ENCODE data around the gene NTNG2.

NTNG2 gene

DNA sequence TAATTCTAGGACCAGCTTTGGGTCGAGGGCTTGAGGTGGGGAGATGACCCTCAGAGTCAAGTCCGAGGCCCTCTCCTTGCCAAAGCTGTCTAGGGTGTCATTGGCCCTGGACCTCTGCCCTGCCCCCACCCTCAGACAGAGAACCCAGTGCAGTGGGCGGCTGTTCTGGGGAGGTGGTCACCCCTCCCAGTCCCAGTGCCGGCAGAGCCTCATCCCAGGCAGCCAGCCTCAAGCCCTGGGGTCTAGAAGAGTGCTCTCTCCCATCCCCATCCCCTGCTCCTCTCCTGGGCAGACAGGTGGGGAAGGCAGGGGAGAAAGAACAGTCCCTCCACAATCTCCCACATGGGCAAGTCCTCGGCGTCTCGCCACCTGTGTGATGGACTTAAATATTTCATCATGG is 7.0 kb downstream of the NTNG2 start:
- no peak for DNase-seq (ENCODE audit: low read depth)
- no peak for TF ChIP-seq CTCF (IDR thresholded peaks at IDR 0.05; ENCODE audit: insufficient read depth, low read depth, low read length, missing control alignments)
- no peak overlapping the region for H3K4me3 ChIP-seq (ENCODE audit: low read length)

DNA sequence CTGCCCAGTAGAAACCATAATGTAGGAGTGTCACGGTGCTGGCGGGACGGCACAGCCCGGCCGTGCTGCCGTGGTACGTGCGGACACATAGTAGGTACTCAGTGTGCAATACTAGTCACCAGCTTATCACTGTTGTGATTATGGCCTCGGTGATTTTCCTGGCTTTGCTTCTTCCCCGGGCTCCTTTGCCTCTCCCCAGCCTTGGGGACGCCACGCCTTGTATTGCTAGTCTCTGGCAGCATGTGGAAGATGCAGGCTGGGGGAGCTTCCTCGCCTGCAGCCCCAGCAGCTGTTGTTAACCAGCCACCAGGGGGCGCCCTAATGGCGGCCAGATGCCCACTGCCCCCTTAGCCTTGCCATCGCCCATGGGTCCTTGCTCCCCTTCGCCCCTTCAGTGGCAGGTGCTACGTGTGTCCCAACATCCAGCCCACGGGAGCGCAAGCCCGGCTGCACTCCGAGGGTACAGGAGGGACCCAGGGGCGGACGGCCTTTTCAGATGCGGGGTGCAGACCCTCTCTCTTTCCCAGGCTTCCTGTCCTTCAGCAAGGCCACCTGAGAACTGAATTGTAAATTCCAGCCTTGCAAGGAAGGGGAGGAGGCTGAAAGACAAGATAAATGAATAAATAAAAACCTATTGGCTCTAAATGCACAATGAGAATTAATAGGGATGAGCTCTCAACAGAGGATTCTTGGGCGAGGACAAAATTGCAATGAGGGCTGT is 8.0 kb downstream of the NTNG2 start:
- peak; percentile 59 for DNase-seq (ENCODE audit: low read depth)
- TF ChIP-seq CTCF (IDR thresholded peaks at IDR 0.05; ENCODE audit: insufficient read depth, low read depth, low read length, missing control alignments), result peak; percentile 73

DNA sequence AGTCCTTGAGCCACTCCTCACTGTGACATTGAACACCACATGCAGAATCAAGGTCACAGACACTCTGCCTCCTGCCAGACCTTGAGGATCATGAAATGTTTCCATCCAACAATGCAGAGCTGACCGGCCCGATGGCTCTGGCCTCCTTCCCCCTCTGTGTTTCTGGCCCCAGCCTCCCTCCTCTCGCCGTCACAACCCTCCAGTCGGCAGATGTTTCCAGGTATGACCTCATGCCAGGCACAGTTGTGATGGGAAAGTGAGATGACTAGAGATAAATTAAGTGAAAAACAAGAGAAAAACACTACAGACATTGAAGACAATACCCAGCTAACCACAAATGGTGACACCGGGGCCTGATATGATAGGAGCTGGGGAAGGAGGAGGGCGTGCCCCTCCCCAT is 9.8 kb downstream of the NTNG2 start:
- H3K4me3 ChIP-seq (ENCODE audit: low read length), result no peak overlapping the region
- TF ChIP-seq CTCF (IDR thresholded peaks at IDR 0.05; ENCODE audit: insufficient read depth, low read depth, low read length, missing control alignments), result no peak
- DNase-seq (ENCODE audit: low read depth), result no peak

More for the DNA sequence above, 8.0 kb downstream of the NTNG2 start:
- H3K4me3 ChIP-seq (ENCODE audit: low read length), result no peak overlapping the region

- DNase-seq (ENCODE audit: low read depth), result no peak
- no peak overlapping the region for H3K4me3 ChIP-seq (ENCODE audit: low read length)
- TF ChIP-seq CTCF (IDR thresholded peaks at IDR 0.05; ENCODE audit: insufficient read depth, low read depth, low read length, missing control alignments), result no peak
Observed at GRCh38 chr9:132172185-132172584, 10.3 kb downstream of the NTNG2 start.

DNA sequence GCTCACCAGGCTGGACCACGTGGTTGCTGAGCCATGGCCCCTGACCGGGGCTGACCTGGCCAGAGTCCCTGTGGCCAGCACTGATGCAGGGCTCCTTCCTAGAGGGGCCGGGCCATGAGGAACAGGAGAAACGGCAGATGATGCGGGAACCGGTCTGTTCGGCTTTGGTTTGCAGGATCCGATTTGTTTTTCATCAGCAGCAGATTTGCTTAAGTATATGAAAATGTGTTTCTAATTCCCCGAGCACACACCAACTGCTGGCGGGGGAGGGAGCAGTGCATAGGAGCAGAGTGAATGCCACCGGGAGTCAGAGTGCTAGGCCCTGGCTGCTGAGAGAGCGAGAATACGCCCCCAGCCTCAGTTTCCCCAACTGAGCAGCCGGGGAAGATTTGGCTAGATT is 13.6 kb downstream of the NTNG2 start:
- no peak for DNase-seq (ENCODE audit: low read depth)
- no peak for TF ChIP-seq CTCF (IDR thresholded peaks at IDR 0.05; ENCODE audit: insufficient read depth, low read depth, low read length, missing control alignments)
- no peak overlapping the region for H3K4me3 ChIP-seq (ENCODE audit: low read length)

DNA sequence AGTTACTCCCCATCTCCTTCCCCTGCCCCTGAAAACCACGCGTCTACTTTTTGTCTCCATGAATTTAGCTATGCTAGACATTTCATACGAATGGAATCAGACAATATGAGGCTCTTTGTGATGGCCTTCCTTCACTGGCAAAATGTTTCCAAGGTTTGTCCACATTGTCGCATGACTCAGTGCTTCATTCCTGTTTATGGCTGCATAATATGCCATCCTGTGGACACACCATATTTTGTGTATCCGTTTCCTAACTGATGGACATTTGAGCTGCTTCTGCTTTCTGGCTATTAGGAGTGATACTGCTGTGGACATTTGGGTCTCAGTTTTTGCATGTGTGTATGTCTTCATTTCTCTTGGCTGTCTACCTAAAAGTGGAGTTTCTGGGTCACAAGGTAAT is 14.5 kb downstream of the NTNG2 start:
- H3K4me3 ChIP-seq (ENCODE audit: low read length), result no peak overlapping the region
- no peak for TF ChIP-seq CTCF (IDR thresholded peaks at IDR 0.05; ENCODE audit: insufficient read depth, low read depth, low read length, missing control alignments)
- DNase-seq (ENCODE audit: low read depth), result no peak

GRCh38 chr9:132181796-132182313 is 20.0 kb downstream of the NTNG2 start:
- DNase-seq (ENCODE audit: low read depth), result no peak
- no peak overlapping the region for H3K4me3 ChIP-seq (ENCODE audit: low read length)
- TF ChIP-seq CTCF (IDR thresholded peaks at IDR 0.05; ENCODE audit: insufficient read depth, low read depth, low read length, missing control alignments), result no peak

Measured in epithelial cell of esophagus (primary cell).